Neural progenitor cell (in vitro differentiated cells): Measurements from ENCODE around the gene TMBIM6. TPM values are rescaled to one million over a fixed set of nuclear protein-coding genes. Genes with fewer than 3 reads are reported as not detected.
A peak's percentile ranks its signal among the peaks of the same experiment; 100 is the strongest.

ENCODE experiments used
- DNase-seq: peaks from one replicate; pipeline ENCODE4 v3.0.0-alpha.2; 2016; ENCODE audit warnings: low spot score
- H2AFZ ChIP-seq: fragments of 200-600 bp; sonication (generic); replicated peaks from 2 replicates; pipeline ENCODE4 v1.6.1; 2016; ENCODE audit warnings: antibody characterized with exemption
- H3F3A ChIP-seq: fragments of 200-600 bp; sonication (generic); 2 replicates; pipeline ENCODE4 v1.6.1; 2016; ENCODE audit warnings: antibody characterized with exemption, low read depth
- H3K27ac ChIP-seq: fragments of 200-600 bp; sonication (generic); 2 replicates; pipeline ENCODE4 v1.5.1; 2016; ENCODE audit warnings: mild to moderate bottlenecking
- H3K27me3 ChIP-seq: fragments of 200-600 bp; sonication (generic); 2 replicates; pipeline ENCODE4 v1.6.1; 2016; ENCODE audit warnings: mild to moderate bottlenecking, moderate library complexity
- H3K36me3 ChIP-seq: fragments of 200-600 bp; sonication (generic); 2 replicates; pipeline ENCODE4 v1.5.1; 2016
- H3K4me1 ChIP-seq: fragments of 200-600 bp; sonication (generic); 2 replicates; pipeline ENCODE4 v1.6.1; 2016; ENCODE audit warnings: mixed run types
- H3K4me2 ChIP-seq: fragments of 200-600 bp; sonication (generic); 2 replicates; pipeline ENCODE4 v1.6.1; 2016
- H3K4me3 ChIP-seq: fragments of 200-600 bp; sonication (generic); 2 replicates; pipeline ENCODE4 v1.5.1; 2016
- H3K79me2 ChIP-seq: fragments of 200-600 bp; sonication (generic); 2 replicates; pipeline ENCODE4 v1.6.1; 2016; ENCODE audit warnings: low read depth
- H3K9ac ChIP-seq: fragments of 200-600 bp; sonication (generic); 2 replicates; pipeline ENCODE4 v1.6.1; 2016
- H3K9me3 ChIP-seq: fragments of 200-600 bp; sonication (generic); 2 replicates; pipeline ENCODE4 v1.5.1; 2016; ENCODE audit warnings: low read depth
- H4K20me1 ChIP-seq: fragments of 200-600 bp; sonication (generic); 2 replicates; pipeline ENCODE4 v1.6.1; 2016; ENCODE audit warnings: low read depth
- H3K27ac Mint-ChIP-seq: 3 replicates; pipeline ENCODE4 v1.8.0; 2021; ENCODE audit warnings: mixed read lengths
- H3K27me3 Mint-ChIP-seq: 2 replicates; pipeline ENCODE4 v1.8.0; 2022; ENCODE audit warnings: low read depth, mild to moderate bottlenecking, inconsistent platforms, moderate library complexity, mixed read lengths; ENCODE audit not compliant: insufficient read depth
- H3K36me3 Mint-ChIP-seq: 3 replicates; pipeline ENCODE4 v1.8.0; 2021; ENCODE audit warnings: mixed read lengths
- H3K4me1 Mint-ChIP-seq: 3 replicates; pipeline ENCODE4 v1.8.0; 2021; ENCODE audit warnings: mixed read lengths
- H3K4me3 Mint-ChIP-seq: 3 replicates; pipeline ENCODE4 v1.8.0; 2021; ENCODE audit warnings: mild to moderate bottlenecking, moderate library complexity, mixed read lengths
- H3K9me3 Mint-ChIP-seq: 3 replicates; pipeline ENCODE4 v1.8.0; 2020; ENCODE audit warnings: mixed read lengths
- EZH2 ChIP-seq: fragments of 200-600 bp; sonication (generic); IDR thresholded peaks from 2 replicates; pipeline ENCODE4 v1.6.1; 2017; ENCODE audit warnings: antibody characterized with exemption, mild to moderate bottlenecking, moderate library complexity
- EZH2phosphoT487 ChIP-seq: fragments of 200-600 bp; sonication (generic); IDR thresholded peaks from 2 replicates; pipeline ENCODE4 v1.6.1; 2017; ENCODE audit warnings: antibody characterized with exemption
- total RNA-seq: library from RNA; depleted of rRNA; stranded (reverse); fragments of >200 nt; gene quantifications from 2 replicates; pipeline ENCODE4 v1.2.3, GENCODE V29; 2015; ENCODE audit warnings: low replicate concordance
- TF ChIP-seq, protein P1 (sequence below): fragments of 200-600 bp; sonication (generic); IDR thresholded peaks from 2 replicates; pipeline ENCODE4 v1.5.1; 2017; ENCODE audit warnings: antibody characterized with exemption, mild to moderate bottlenecking

The TMBIM6 gene
- total RNA-seq, 1 donor from 2014 or later = 256 TPM

DNA sequence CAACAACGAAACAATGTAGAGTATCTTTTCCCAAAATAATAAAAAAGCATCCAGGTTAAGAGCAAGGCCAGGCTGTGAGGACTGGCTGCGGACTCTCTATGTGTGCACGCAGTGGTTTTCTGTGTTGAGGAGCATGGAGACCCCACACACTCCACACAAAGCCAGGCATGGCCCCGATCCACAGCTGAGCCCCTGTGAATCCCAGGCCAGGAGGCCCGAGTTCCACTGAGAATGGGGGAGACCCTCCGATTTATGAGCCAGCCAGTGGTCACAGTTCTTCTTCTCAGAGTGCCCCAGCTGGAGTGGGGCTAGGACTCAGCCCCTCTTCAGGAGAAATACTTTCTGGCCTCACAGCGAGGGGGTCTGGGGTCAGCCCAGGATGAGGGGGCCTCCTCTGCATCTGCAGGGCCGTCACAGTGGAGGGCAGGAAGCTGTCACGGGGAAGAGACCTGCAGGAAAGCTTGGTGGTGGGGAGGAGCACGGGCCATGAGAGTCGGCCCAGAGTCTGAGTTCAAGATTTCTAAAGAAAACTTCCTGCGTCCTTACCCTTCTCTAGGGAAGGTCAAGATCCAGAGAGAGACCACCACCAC, 66.7 kb downstream of the TMBIM6 start:
- no peaks in the 10 kb centered on the region for H3K9me3 Mint-ChIP-seq
- peak overlapping the region; percentile 50 for H3K4me3 Mint-ChIP-seq
- Histone ChIP-seq H3K9ac (no peak overlapping the region), H4K20me1 (no peaks in the 10 kb centered on the region), H2AFZ (no peak overlapping the region), H3K4me1 (peaks cover 53% of the 10 kb centered on the region), H3K79me2 (peaks cover 27% of the 10 kb centered on the region), H3K27ac (peak overlapping the region; percentile 98), H3F3A (peaks cover 43% of the 10 kb centered on the region), H3K27me3 (no peaks in the 10 kb centered on the region), H3K4me2 (peak overlapping the region; percentile 76), H3K36me3 (no peaks in the 10 kb centered on the region), H3K4me3 (no peak overlapping the region), H3K9me3 (no peaks in the 10 kb centered on the region)
- peaks cover 7% of the 10 kb centered on the region for H3K27me3 Mint-ChIP-seq
- peak overlapping the region; percentile 99 for H3K27ac Mint-ChIP-seq
- peaks cover 21% of the 10 kb centered on the region for H3K36me3 Mint-ChIP-seq
- peaks cover 60% of the 10 kb centered on the region for H3K4me1 Mint-ChIP-seq
- no peak for DNase-seq
- TF ChIP-seq, protein P1, sequence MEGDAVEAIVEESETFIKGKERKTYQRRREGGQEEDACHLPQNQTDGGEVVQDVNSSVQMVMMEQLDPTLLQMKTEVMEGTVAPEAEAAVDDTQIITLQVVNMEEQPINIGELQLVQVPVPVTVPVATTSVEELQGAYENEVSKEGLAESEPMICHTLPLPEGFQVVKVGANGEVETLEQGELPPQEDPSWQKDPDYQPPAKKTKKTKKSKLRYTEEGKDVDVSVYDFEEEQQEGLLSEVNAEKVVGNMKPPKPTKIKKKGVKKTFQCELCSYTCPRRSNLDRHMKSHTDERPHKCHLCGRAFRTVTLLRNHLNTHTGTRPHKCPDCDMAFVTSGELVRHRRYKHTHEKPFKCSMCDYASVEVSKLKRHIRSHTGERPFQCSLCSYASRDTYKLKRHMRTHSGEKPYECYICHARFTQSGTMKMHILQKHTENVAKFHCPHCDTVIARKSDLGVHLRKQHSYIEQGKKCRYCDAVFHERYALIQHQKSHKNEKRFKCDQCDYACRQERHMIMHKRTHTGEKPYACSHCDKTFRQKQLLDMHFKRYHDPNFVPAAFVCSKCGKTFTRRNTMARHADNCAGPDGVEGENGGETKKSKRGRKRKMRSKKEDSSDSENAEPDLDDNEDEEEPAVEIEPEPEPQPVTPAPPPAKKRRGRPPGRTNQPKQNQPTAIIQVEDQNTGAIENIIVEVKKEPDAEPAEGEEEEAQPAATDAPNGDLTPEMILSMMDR = no peak
- TF ChIP-seq EZH2phosphoT487 (no peak), EZH2 (no peak)

DNA sequence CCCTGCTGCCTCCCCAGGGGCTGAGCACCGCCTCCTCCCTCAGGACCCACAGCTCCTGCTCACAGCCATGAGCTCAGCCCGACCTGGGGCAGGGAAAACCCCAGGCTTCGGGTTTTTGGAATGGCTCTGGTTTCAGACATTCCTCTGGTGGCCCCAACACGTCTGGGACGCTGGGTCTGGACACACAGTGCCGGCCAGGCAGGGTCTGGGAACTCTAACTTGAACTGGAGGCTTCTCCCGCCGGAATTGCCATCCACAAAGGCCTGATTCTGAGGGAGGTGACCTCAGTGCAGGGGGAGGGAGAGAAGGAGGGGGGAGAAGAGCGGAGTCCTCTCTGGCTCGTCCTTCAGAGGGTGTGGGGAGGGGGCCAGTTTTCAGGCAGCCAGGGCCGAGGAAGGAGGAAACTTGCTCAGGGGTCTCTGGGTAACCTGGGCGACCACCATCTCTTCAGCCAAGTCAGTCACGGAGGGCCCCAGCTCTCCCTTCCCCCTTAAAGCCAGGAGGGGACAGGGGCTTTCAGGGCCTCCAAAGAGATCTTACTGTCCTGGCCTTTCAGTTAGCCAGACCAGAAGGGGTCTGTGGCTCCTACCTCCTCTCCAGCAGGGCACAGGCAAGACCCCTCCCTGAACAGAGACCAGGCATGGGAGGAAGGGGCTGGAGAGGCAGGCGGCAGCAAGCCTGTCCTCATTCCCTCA, 67.5 kb downstream of the TMBIM6 start:
- peak overlapping the region; percentile 98 for H3K27ac ChIP-seq
- Mint-ChIP-seq H3K27me3 (peaks cover 5% of the 10 kb centered on the region), H3K4me1 (peaks cover 60% of the 10 kb centered on the region), H3K27ac (peak overlapping the region; percentile 99), H3K36me3 (peaks cover 22% of the 10 kb centered on the region), H3K4me3 (peak overlapping the region; percentile 74), H3K9me3 (no peaks in the 10 kb centered on the region)
- H3K4me3 ChIP-seq = peak overlapping the region; percentile 35
- peak overlapping the region; percentile 76 for H3K4me2 ChIP-seq
- H3F3A ChIP-seq = peaks cover 43% of the 10 kb centered on the region
- TF ChIP-seq, protein P1 = no peak
- TF ChIP-seq EZH2 = no peak
- H3K9me3 ChIP-seq = no peaks in the 10 kb centered on the region
- H2AFZ ChIP-seq = no peak overlapping the region
- H3K4me1 ChIP-seq = peaks cover 53% of the 10 kb centered on the region
- no peak overlapping the region for H3K9ac ChIP-seq
- H3K27me3 ChIP-seq = no peaks in the 10 kb centered on the region
- DNase-seq = peak; percentile 31
- H3K79me2 ChIP-seq = peaks cover 27% of the 10 kb centered on the region
- no peaks in the 10 kb centered on the region for H4K20me1 ChIP-seq
- H3K36me3 ChIP-seq = no peaks in the 10 kb centered on the region

DNA sequence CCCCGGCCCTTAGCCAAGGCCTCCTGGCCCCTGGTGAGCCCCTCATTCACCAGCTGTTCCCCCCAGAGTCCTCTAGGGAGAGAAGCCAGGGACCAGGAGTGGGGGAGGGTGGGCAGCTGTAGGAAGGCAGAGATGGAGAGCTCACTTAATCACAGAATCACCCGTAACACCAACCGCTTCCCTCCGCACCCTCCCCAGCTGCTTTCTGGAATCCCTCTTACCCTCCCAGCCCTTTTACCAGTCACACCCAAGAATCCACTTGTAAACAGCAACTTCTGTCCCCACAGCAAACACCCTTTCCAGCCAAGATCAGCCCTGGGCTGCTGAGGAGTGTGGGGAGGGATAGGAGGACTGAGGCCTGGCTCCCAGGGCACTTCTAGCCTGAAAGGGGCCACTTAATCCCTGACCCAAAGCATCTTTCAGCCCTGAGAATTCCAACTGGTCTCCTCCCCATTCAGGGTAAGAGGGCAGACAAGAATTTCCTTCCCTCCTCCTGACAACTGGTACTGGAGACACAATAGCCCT, 68.1 kb downstream of the TMBIM6 start:
- Mint-ChIP-seq H3K4me3 (peak overlapping the region; percentile 74), H3K36me3 (peaks cover 23% of the 10 kb centered on the region), H3K4me1 (peaks cover 60% of the 10 kb centered on the region), H3K27ac (peak overlapping the region; percentile 99), H3K9me3 (no peaks in the 10 kb centered on the region), H3K27me3 (peaks cover 5% of the 10 kb centered on the region)
- no peak overlapping the region for H3K9ac ChIP-seq
- peak overlapping the region; percentile 35 for H3K4me3 ChIP-seq
- peaks cover 53% of the 10 kb centered on the region for H3K4me1 ChIP-seq
- TF ChIP-seq EZH2 = no peak
- TF ChIP-seq, protein P1 = no peak
- TF ChIP-seq EZH2phosphoT487 = no peak
- H3K4me2 ChIP-seq = peak overlapping the region; percentile 76
- H3K79me2 ChIP-seq = peaks cover 27% of the 10 kb centered on the region
- DNase-seq = peak; percentile 81
- H3K9me3 ChIP-seq = no peaks in the 10 kb centered on the region
- no peak overlapping the region for H2AFZ ChIP-seq
- H3K27me3 ChIP-seq = no peaks in the 10 kb centered on the region
- H3F3A ChIP-seq = peaks cover 43% of the 10 kb centered on the region
- H3K27ac ChIP-seq = peak overlapping the region; percentile 98
- H4K20me1 ChIP-seq = no peaks in the 10 kb centered on the region
- no peaks in the 10 kb centered on the region for H3K36me3 ChIP-seq
